Activated T-helper 2 cell treated with anti-CD3 and anti-CD28 coated beads, Interferon-gamma antibody, Interleukin-2, Interleukin-4, amounts not matched to agents 10 μg/mL and 5 μg/mL and 100 μg/mL, durations not matched to agents 14 hours and 24 hours and 36 hours (primary cell): ENCODE data around the gene CFAP20DC. TPM values are rescaled to one million over a fixed set of nuclear protein-coding genes. Genes with fewer than 3 reads are reported as not detected.

Experiments
- DNase-seq: peaks from one replicate; pipeline ENCODE4 v3.0.0; 2021; ENCODE audit warnings: low spot score
- H3K27ac Mint-ChIP-seq: one replicate; pipeline ENCODE4 v1.8.0; 2021; ENCODE audit warnings: mixed read lengths
- H3K27me3 Mint-ChIP-seq: one replicate; pipeline ENCODE4 v1.8.0; 2021; ENCODE audit warnings: low read depth, mixed read lengths
- H3K36me3 Mint-ChIP-seq: one replicate; pipeline ENCODE4 v1.8.0; 2021; ENCODE audit warnings: low read depth, mixed read lengths
- H3K4me1 Mint-ChIP-seq: one replicate; pipeline ENCODE4 v1.8.0; 2021; ENCODE audit warnings: low read depth, mixed read lengths
- H3K4me3 Mint-ChIP-seq: one replicate; pipeline ENCODE4 v1.8.0; 2021; ENCODE audit warnings: low read depth, mild to moderate bottlenecking, moderate library complexity, mixed read lengths
- H3K9me3 Mint-ChIP-seq: one replicate; pipeline ENCODE4 v1.8.0; 2021; ENCODE audit warnings: mixed read lengths
- intact Hi-C: fragments of 100-400 bp; cut with micrococcal nuclease; formaldehyde crosslinking; loops from one replicate; pipeline ENCODE4 v1.15.1; 2023
- total RNA-seq: library from RNA; stranded (reverse); gene quantifications from 2 replicates; pipeline ENCODE4 v1.2.3, GENCODE V29; 2022

CFAP20DC gene
- total RNA-seq, 1 donor from 2014 or later: 1.5 TPM

DNA sequence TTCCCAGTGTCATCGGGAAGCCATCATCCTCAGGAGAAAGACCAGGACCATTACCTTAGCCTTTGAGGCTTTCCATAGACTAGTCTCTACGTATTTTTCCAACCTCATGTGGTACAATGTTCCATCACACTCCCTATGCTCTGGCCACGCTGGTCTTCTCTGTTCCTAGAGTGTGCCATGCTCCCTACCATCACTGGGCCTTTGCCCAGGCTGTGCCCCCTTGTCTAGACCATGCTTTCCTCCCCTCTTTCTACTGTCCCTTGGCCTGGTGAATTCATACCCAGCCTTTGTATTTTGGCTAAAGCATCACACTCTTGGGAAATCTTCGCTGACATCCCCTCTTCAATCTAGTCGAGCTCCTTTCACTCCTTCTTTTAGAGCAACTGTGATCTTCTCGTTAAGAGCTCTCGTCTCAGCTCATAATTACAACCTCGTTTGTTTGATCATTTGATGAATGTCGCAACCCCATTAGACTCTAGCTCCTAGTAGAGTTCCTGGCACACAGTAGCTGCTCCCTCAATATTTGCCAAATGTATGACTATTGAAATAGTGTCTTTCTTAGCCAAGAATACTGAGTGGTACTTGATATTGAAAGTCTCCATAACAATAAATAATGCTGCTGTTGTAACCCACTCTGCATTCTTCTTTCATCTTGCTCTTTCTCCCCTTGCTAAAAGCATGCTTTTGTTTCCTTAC, 283.1 kb downstream of the CFAP20DC start:
- H3K4me3 Mint-ChIP-seq: no peak overlapping the region
- H3K9me3 Mint-ChIP-seq: no peaks in the 10 kb centered on the region
- no peak for DNase-seq
- no peaks in the 10 kb centered on the region for H3K4me1 Mint-ChIP-seq
- H3K36me3 Mint-ChIP-seq: no peaks in the 10 kb centered on the region
- intact Hi-C loops: no loop called here
- no peak overlapping the region for H3K27ac Mint-ChIP-seq
- H3K27me3 Mint-ChIP-seq: no peaks in the 10 kb centered on the region

DNA sequence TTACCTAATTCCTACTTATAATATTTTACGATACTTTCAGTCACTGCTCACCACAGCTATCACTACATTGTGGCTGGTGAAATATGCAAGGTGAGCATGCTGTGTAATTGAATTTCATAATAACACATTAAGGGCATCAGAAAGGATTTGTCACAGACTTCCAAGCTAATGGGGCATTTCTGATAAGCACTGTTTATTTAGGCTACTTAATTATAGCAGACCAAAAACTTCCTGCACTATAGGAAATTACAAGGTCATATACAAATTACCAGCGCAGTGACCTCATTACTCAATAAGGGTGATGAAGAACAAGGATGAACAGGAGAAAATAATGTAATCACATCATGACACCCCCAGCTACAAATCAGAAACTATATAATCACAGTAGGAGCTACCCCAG, 294.7 kb downstream of the CFAP20DC start:
- no peak for DNase-seq
- H3K9me3 Mint-ChIP-seq: no peaks in the 10 kb centered on the region
- H3K27ac Mint-ChIP-seq: no peak overlapping the region
- no peak overlapping the region for H3K4me3 Mint-ChIP-seq
- no peaks in the 10 kb centered on the region for H3K27me3 Mint-ChIP-seq
- intact Hi-C loops: no loop called here
- H3K4me1 Mint-ChIP-seq: no peaks in the 10 kb centered on the region
- H3K36me3 Mint-ChIP-seq: no peaks in the 10 kb centered on the region

DNA sequence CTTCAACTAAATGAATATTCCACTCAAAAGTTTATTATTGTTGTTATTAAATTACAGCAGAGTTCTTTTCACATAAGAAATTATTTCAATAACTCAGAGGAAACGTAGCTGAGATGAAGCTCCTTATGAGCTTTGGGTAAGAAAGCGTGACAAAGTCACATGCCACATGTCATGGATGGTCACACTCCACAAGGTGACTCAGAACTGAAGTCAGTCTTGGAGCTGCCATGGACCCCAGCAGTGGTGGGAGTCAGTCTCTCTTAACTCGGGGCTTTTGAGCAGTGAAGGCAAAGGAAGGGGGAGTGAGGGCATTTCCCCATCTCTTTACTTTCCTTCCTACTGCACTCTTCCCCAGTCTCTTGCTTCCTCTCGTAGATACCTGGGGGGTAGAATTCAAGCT, 295.8 kb downstream of the CFAP20DC start:
- H3K27me3 Mint-ChIP-seq: peaks cover under 1% of the 10 kb centered on the region
- H3K27ac Mint-ChIP-seq: no peak overlapping the region
- H3K36me3 Mint-ChIP-seq: no peaks in the 10 kb centered on the region
- no peak overlapping the region for H3K4me3 Mint-ChIP-seq
- intact Hi-C loops: no loop called here
- no peaks in the 10 kb centered on the region for H3K9me3 Mint-ChIP-seq
- no peak for DNase-seq
- no peaks in the 10 kb centered on the region for H3K4me1 Mint-ChIP-seq

DNA sequence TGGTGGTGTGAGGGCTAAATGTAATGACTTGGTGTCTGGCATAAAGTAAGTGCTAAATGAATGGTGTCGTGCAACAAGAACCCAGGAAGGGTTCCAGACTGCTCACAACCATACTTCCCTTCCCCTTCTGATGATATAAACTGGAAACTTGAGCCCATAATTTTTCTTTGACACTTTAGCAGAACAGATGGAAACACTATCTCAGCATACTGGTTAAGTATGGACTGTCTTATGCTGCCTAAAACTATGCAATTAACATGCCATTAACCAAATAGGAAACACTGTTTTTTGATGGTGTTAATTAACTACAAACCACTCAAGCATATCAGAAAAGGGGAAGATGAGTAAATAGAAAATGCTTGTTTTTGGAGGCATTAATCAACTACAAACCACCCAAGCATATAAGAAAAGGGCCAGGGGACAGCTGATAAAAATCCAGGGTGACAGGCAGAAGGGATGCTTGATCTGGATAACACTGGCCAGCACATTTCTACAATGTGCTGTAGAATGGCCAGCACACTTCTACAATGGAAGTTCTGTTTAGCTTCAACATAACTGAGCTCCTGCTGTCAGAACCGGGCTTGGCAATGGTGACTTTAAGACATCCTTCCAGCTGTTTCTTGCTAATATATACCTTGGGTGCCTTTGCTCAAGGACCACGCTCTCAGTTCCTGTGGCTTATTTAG, 297.8 kb downstream of the CFAP20DC start:
- no peaks in the 10 kb centered on the region for H3K36me3 Mint-ChIP-seq
- H3K27ac Mint-ChIP-seq: no peak overlapping the region
- H3K27me3 Mint-ChIP-seq: peaks cover 3% of the 10 kb centered on the region
- H3K4me3 Mint-ChIP-seq: no peak overlapping the region
- H3K4me1 Mint-ChIP-seq: no peaks in the 10 kb centered on the region
- DNase-seq: no peak
- intact Hi-C loops: no loop called here
- no peaks in the 10 kb centered on the region for H3K9me3 Mint-ChIP-seq

DNA sequence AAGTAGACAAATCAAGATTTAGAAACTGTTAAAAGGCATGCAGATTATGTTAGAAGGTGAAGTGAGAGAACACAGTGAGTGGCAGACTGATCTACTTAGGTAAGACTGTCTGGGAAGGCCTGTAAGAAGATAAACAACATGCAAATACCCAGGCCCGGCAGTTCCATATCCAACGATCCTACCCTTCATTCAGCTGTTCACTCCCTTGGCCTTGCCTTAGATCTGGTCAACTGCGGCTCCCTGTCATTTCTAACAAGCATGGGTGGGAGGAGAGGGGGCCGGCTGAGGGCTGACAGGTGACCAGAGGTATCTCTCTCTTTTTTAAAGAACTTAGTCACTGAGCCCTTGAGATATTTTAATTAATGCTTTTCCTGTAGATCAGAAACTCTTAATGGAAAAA, 298.6 kb downstream of the CFAP20DC start:
- H3K4me1 Mint-ChIP-seq: no peaks in the 10 kb centered on the region
- H3K36me3 Mint-ChIP-seq: no peaks in the 10 kb centered on the region
- no peak overlapping the region for H3K27ac Mint-ChIP-seq
- intact Hi-C loops: no loop called here
- H3K4me3 Mint-ChIP-seq: no peak overlapping the region
- H3K27me3 Mint-ChIP-seq: peaks cover 3% of the 10 kb centered on the region
- DNase-seq: no peak
- H3K9me3 Mint-ChIP-seq: no peaks in the 10 kb centered on the region

DNA sequence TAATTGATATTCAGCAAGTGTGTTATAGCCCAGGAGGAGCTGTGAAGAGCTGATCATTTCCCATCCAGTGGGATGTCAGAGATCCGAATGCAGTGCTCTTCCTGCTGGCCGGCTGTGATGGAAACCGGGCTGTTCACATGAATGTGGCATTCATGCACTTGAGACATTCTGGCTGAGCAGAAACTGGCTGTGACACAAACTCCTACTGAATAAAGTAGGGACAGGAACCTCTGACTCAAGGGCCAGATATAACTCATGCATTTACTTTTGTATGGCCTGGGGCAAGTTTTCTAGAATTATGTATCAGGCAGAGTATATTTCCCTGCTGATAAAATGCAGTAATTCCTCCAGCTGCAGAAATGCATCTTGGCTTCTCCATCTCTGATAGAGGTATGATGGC, 299.9 kb downstream of the CFAP20DC start:
- Mint-ChIP-seq H3K36me3 (no peaks in the 10 kb centered on the region), H3K4me3 (no peak overlapping the region), H3K4me1 (no peaks in the 10 kb centered on the region), H3K9me3 (no peaks in the 10 kb centered on the region), H3K27me3 (peaks cover 3% of the 10 kb centered on the region), H3K27ac (no peak overlapping the region)
- no peak for DNase-seq
- intact Hi-C loops: no loop called here

DNA sequence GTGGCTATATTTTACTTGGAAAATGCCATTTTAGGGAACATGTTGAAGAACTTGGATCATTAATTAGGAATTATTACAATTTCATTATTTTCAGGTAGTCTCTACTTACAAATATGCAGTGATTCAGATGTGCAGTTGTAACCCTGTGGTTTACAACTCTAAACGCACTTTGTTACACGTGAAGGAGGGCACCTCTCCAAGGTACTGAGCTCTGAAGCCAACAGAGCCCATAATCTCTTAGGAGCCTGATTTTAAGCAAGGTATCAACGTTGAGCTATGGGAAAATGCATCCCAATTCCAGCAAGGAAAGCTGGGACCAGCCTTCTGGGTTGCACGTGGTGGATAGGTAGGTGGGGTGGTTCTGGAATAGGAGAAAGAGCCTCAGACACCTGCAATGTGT, 301.8 kb downstream of the CFAP20DC start:
- H3K36me3 Mint-ChIP-seq: no peaks in the 10 kb centered on the region
- no peak overlapping the region for H3K4me3 Mint-ChIP-seq
- H3K9me3 Mint-ChIP-seq: no peaks in the 10 kb centered on the region
- no peaks in the 10 kb centered on the region for H3K4me1 Mint-ChIP-seq
- no peak overlapping the region for H3K27ac Mint-ChIP-seq
- intact Hi-C loops: no loop called here
- peaks cover 3% of the 10 kb centered on the region for H3K27me3 Mint-ChIP-seq
- no peak for DNase-seq

DNA sequence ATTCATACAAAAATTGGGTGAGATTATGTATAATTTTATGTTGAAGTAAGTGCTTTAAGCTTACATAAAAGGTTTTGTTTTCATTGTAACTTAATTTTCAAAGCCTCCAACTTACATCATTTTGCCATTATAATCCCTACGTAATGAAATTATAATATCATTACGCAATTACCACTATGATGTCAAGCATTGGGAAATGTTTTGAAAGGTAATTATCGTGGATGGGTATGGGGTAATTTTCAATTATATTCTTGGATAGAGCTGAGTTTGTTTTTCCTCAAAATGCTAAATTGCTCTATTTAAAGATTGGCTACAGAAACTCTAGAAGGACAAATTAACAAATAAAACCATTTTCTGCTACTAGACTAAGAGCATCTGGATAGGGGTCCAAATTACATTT, 303.1 kb downstream of the CFAP20DC start:
- H3K27me3 Mint-ChIP-seq: peaks cover 6% of the 10 kb centered on the region
- H3K4me1 Mint-ChIP-seq: no peaks in the 10 kb centered on the region

DNA sequence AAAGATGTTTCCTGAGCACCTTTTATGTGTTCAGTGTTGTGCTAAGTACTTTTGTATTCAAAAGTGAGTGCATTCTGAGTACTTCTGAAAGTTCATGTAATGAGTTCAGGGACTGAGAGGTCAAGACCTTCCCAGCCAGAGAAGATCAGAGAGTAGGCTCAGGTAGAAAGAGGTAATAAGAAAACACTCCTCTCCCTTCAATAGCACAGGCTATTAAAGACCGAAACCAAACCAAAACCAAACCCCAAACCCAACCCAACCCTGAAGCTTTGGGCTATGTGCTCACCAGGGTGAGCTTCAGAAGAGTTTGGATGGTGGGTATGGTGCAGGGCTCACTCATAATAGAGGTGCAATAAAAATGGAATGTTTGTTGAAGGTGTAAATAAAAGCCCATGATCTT, 306.5 kb downstream of the CFAP20DC start:
- Mint-ChIP-seq H3K27me3 (peaks cover 7% of the 10 kb centered on the region), H3K4me1 (no peaks in the 10 kb centered on the region), H3K27ac (no peak overlapping the region), H3K36me3 (no peaks in the 10 kb centered on the region), H3K9me3 (no peaks in the 10 kb centered on the region), H3K4me3 (no peak overlapping the region)
- intact Hi-C loops: no loop called here
- no peak for DNase-seq

More for the DNA sequence above, 303.1 kb downstream of the CFAP20DC start:
- intact Hi-C loops: no loop called here
- no peak overlapping the region for H3K27ac Mint-ChIP-seq
- no peaks in the 10 kb centered on the region for H3K36me3 Mint-ChIP-seq
- DNase-seq: no peak
- H3K4me3 Mint-ChIP-seq: no peak overlapping the region
- no peaks in the 10 kb centered on the region for H3K9me3 Mint-ChIP-seq

DNA sequence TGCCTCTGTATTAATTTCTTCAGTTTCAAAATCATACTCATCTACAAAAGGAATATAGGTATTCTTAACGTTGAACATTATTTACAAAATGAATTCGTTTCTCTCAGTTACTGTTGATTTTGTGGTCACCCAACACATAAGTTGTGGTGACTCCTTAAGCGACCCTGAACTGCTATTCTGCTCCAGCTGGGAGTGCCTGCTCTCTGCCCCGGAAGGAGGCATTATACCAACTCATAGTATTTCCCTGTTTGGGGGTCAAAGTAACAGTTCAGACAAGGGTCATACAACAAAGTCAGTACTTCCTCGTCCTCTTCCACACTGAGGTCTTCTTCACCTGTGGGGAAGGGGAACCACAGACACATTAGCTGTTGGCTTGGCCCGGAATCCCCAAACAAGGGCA, 307.6 kb downstream of the CFAP20DC start:
- Mint-ChIP-seq H3K9me3 (no peaks in the 10 kb centered on the region), H3K27me3 (peaks cover 7% of the 10 kb centered on the region), H3K36me3 (no peaks in the 10 kb centered on the region), H3K4me1 (no peaks in the 10 kb centered on the region), H3K4me3 (no peak overlapping the region), H3K27ac (no peak overlapping the region)
- no peak for DNase-seq
- intact Hi-C loops: no loop called here

DNA sequence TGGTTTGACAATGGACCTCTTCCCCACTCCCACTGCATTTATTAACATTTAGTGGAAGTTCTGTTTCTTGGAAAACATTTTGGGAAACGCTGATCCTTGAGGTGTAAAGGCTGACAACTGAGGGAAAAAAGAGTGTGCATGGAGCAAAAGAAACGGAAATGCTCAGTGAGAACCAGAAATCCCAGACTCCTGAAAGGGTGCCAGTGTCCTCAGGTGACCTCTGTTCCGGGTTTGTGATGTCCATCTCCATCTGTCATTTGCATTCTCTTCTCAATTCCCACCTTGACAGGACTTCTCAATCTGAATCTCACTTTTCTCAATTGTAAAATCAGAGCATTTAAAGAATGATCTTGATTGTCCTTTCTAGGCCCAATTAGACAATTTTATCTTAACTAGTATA, 312.2 kb downstream of the CFAP20DC start:
- Mint-ChIP-seq H3K27me3 (peaks cover 7% of the 10 kb centered on the region), H3K27ac (no peak overlapping the region), H3K9me3 (no peaks in the 10 kb centered on the region), H3K4me1 (no peaks in the 10 kb centered on the region), H3K4me3 (no peak overlapping the region), H3K36me3 (no peaks in the 10 kb centered on the region)
- DNase-seq: no peak
- intact Hi-C loops: no loop called here

DNA sequence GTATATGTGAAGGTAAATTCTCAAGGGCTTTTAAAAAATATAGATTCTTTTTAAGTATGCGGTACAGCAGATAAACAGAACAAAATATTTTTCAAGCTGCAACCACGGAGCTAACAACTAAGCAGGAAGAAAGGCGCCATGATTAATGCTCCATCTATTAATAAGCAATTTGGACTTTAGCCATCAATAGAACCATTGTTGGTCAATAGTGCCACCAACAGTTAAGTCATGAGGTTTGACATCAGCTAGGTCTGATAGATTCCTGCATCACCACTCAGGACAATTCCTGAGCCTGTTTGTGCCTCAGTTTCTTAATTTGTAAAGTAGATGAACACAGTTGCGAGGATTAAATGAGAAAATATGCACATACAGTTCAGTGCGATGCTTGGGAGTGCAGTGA, 318.2 kb downstream of the CFAP20DC start:
- Mint-ChIP-seq H3K36me3 (no peaks in the 10 kb centered on the region), H3K4me1 (no peaks in the 10 kb centered on the region), H3K27me3 (no peaks in the 10 kb centered on the region), H3K27ac (no peak overlapping the region), H3K4me3 (no peak overlapping the region), H3K9me3 (no peaks in the 10 kb centered on the region)
- intact Hi-C loops: no loop called here
- DNase-seq: no peak

DNA sequence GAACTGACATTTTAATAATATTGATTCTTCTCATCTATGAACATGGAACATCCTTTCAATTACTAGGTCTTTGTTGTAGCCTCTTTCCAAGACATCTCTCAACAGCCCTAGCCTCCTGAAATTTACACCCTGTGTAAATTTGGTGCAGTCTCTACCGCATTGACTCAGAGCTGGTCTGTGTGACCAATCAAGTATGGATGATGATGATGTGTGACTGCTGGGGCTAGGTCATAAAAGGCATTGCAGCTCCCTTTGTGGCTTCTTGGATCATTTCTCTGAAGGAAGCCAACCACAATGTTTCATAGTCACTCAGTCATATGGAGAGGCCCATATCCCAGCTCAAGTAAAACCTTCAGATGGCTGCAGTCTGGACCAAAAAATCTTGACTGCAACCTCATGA, 321.1 kb downstream of the CFAP20DC start:
- intact Hi-C loops: no loop called here
- Mint-ChIP-seq H3K36me3 (no peaks in the 10 kb centered on the region), H3K4me3 (no peak overlapping the region), H3K27me3 (no peaks in the 10 kb centered on the region), H3K27ac (no peak overlapping the region), H3K9me3 (no peaks in the 10 kb centered on the region), H3K4me1 (no peaks in the 10 kb centered on the region)
- no peak for DNase-seq
